Activated naive CD4-positive, alpha-beta T cell treated with Interleukin-2 at 50 U/mL for 16 hours (primary cell): ENCODE data around the gene FAM89A.
A peak's percentile ranks its signal among the peaks of the same experiment; 100 is the strongest.
"Not testable (repeated sequence)": the region's sequence is repeated elsewhere in the genome, so short reads cannot be mapped to it uniquely, and the experiment has no call there.

Experiments
- DNase-seq: peaks from one replicate; pipeline ENCODE4 v3.0.0-alpha.2; 2020

The FAM89A gene

GRCh38 chr1:230985711-230986110, 54.3 kb downstream of the FAM89A start:
- DNase-seq, result no peak

DNA sequence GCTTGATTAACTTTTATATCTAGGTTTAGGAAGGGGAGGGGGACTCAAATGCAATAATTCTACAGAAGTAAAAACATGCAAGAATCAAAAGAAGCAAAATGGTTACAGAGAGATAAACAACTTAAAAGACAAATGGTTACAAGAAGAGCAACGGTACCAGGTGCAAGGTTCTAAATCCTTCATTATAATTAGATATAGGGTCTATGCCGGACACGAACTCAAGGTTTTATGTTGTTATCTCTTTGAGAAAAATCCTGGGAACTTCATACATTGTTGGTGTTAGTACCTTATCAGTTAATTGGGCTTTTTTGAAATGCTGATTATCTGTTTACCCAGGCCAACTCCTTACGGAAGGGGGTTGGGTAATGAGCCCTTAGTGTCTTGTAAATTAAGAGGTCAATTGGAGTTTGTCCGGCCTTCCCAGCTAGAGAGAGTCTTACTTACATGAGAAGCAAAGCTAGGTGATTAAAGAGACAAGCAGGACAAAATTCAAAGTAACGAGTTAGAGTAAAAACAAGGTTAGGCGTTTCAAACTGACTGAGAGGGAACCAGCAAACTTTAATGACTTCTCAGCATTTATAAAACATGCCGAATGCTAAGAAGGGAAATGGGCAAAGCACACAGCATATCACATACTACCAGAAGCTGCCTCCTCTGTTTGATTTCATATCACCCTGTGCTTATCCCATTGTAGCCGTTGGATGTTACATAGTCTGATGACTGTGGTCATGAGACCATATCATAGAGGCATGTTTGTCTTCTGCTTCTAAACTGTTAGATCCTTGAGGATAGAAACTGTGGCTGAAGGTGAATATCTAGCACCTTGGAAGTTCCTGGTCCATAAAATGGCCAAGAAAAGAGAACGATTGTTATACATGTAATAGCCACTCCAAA, 55.2 kb downstream of the FAM89A start:
- DNase-seq, result not testable (repeated sequence)

DNA sequence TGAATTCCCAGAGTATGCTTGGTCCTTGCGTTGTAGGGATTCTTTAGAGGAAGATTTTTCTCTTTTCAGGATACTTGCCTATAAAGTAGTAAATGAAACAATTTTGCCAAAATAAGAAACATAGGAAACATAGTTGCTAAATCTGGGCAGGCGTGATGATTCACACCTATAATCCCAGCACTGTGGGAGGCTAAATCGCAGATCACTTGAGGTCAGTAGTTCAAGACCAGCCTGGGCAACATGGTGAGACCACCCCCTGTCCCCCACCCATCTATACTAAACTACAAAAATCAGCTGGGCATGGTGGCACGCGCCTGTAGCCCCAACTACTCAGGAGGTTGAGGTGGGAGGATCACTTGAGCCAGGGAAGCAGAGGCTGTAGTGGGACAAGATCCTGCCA, 56.2 kb downstream of the FAM89A start:
- no peak for DNase-seq

DNA sequence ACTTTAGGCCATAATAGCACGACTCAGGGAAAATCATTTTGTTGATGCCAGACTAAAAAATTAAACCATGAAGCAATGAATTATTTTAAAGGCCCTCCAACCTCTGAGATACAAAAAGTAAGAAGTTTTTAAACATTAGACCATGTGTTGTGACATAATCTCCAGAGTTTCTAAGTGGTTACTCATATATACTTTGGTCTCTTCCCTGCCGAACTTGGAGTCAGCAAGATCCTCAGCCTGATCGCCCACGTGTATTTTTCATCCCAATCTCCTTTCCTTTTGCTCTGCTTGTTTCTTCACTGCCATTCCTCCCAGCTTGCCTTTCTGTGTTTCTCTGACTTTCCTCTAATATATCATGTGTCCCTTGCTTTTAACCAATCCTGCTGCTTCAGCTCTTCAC, 57.4 kb downstream of the FAM89A start:
- no peak for DNase-seq

GRCh38 chr1:230979952-230980351, 60.1 kb downstream of the FAM89A start:
- DNase-seq, result no peak

- no peak for DNase-seq
Measured at GRCh38 chr1:230979389-230979716, 60.7 kb downstream of the FAM89A start.

DNA sequence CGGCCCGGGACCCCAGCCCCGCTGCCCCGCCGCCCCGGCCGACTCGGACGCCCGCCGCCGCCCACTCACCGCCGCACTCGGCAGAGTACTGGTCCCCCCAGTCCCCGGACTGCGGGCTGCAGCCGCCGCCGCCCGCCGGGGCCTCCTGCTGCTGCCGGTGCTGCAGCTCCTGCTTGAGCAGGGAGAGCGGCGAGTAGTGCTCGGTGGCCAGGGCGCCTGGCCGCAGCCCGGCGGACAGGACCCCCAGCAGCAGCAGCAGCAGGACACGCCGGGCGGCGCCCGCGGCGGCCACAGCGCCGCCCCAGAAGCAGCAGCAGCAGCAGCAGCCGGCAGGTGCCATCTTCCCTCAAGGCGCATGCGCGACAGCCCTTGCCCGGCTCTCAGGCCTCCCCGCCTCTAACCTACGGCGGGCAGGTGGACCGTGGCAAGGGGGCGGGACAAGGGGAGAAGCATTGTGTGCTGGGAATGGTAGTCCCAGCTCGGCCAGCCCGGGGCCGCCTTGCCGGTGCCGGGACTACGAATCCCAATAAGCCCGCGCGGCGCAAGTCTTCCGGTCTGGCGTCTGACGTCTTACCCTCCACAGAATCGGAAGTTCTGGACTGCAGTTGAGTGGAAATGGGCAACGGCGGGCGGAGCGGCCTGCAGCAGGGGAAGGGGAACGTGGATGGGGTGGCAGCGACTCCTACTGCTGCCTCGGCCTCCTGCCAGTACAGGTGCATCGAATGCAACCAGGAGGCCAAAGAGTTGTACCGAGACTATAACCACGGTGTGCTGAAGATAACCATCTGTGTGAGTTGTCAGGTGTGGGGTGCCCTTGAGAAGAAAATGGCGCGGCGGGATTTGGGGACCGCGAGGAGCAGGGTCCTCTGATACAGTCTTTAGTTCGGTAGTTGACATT, 61.3 kb downstream of the FAM89A start, which contains the start of the genes ARV1 and TTC13:
ARV1 (plus strand) TSS at position 604 of the 898 bp plus-strand sequence; CDS start at position 616, 12 bp downstream.
TTC13 (minus strand) TSS at position 371 of the 898 bp plus-strand sequence; CDS start at position 340, 31 bp downstream.
- peak; percentile 98 for DNase-seq

- DNase-seq, result peak; percentile 37
Measured at GRCh38 chr1:230977761-230978490, 62.1 kb downstream of the FAM89A start.

DNA sequence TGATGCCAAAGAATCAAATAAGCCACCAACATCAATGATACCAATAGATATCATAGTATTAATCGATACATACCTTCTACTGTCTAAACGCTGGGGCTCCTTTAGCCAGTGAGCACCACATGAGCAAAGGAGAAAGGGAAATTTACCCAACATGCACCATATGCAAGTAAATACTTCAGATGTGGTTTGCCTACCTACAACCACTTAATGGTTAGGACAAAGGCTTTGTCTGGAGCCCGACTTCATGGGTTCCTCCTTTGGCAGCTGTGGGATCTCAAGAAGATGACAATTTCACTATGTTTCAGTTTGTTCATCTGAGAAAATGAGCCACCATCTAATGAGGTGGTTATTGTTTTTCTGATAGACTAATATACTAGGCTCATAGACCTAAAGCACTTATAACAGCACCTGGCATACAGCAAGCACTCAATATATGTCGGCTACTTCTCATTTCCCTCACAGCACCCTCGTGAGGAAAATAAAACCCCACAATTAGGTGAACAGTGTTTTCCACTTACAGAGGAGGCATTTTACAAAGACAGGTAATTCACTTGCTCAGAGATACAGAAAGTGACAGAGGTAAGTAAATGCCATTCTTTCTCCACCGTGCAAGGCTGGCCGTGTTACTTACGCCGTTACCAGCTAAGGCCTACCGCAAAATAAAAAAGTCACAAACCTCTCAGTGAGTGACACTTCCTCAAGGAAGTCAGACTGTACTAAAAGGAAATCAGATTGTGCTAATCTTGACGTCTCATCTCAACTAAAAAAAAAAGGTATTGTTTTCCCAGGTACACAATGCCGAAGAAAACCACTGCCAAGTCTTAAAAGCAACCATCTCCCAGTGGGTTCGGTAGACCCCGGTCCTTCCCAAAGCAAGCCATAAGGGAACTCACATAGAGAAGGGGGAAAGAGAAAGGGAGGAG, 63.0 kb downstream of the FAM89A start:
- peak; percentile 22 for DNase-seq

- no peak for DNase-seq
Measured at GRCh38 chr1:230976360-230976759, 63.7 kb downstream of the FAM89A start.

DNA sequence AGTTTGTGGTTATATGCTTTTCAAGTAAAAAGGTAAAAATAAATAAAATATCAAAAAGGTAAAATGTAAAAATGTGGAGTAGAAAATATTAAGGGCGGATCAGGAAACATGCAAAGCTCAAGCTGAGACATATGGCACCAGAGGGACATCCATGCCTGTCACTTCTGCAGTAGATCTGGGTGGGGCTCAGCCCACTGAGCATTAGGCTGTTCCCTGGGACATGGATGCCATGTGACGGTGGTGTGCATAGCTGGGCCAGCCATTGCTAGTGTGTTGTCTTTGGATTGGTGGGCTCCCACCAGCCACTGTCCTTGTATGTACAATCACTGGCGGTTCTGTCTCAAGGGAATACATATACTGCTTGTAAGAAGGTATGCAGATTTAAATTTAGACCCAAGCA, 64.4 kb downstream of the FAM89A start:
- no peak for DNase-seq

DNA sequence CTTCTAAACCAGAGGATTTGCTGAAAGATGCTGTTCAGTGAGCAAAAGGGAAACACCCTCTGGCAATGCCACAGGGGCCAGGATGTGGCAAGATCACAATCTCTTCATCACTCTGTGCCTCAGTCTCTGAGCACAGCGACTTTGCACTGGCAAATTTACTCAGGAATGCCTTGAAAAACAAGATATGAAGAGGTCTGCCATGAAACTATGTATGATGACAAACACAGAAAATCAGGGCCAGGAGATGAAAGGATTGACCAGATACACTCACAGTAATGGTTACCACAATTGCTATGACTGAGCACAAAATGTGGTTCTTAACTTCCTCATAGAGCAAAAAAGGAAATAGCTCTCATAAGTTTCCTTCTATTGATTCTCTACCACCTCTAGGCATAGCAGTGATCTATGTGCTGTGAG, 67.2 kb downstream of the FAM89A start:
- DNase-seq, result peak; percentile 57

DNA sequence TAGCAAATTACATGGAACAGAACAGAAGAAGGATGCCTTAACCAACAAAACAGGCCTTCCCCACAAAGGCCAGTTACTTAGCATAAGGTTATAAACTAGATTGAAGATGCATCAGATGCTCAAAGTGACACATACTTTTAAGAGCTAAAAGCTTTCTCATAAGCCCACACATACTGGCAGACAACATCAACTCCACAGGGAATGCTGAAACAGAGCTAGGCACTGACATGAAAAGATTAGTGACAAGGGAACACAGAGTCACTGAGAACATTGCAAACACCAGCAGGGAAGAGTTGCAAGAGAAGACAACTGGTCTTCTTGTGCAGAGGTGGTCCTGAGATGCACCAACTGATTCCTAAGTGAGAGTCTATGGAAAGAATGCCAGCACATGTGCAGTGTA, 68.3 kb downstream of the FAM89A start:
- DNase-seq, result no peak

DNA sequence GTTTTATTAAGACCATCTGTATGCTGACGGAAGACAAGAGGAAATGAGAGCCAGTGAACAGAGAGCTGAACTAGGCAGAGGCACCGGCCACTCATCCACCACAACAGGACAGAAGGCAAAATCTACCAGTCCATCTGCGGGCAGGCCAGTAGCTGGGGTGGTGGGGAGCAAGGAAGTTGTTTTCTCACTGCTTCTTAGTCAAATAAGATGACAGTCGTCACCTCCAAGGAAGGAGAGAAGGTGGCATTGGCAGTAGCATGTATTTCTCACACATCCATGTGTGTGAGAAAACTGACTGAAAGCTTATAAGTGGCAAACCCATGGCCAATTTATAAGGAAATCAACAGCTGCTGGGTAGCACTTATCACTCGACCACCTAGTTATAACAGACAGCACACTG, 69.6 kb downstream of the FAM89A start:
- no peak for DNase-seq
